MM.1S (cell line): ENCODE results near the gene EIF6.

Source experiments
- DNase-seq: peaks from one replicate; pipeline ENCODE4 v3.0.0-alpha.2; 2015
- H2AFZ ChIP-seq: fragments of 300-600 bp; sonication (generic); 2 replicates; pipeline ENCODE4 v1.6.0; 2016; ENCODE audit warnings: antibody characterized with exemption, low read length
- H3F3A ChIP-seq: fragments of 300-600 bp; sonication (generic); 2 replicates; pipeline ENCODE4 v1.6.1; 2016; ENCODE audit warnings: mild to moderate bottlenecking, antibody characterized with exemption, low read length, moderate library complexity, mixed read lengths; ENCODE audit not compliant: insufficient read depth
- H3K27ac ChIP-seq: fragments of 300-600 bp; sonication (generic); 2 replicates; pipeline ENCODE4 v1.5.1; 2016; ENCODE audit warnings: mild to moderate bottlenecking, low read length
- H3K27me3 ChIP-seq: fragments of 300-600 bp; sonication (generic); replicated peaks from 2 replicates; pipeline ENCODE4 v1.6.0; 2016; ENCODE audit warnings: low read length; ENCODE audit not compliant: insufficient read depth
- H3K36me3 ChIP-seq: fragments of 300-600 bp; sonication (generic); replicated peaks from 2 replicates; pipeline ENCODE4 v1.6.1; 2016; ENCODE audit warnings: mild to moderate bottlenecking, low read length, mixed read lengths; ENCODE audit not compliant: insufficient read depth
- H3K4me1 ChIP-seq: fragments of 300-600 bp; sonication (generic); 2 replicates; pipeline ENCODE4 v1.6.1; 2016; ENCODE audit warnings: low read length, mixed read lengths
- H3K4me2 ChIP-seq: fragments of 300-600 bp; sonication (generic); 2 replicates; pipeline ENCODE4 v1.6.0; 2016; ENCODE audit warnings: low read depth, low read length
- H3K4me3 ChIP-seq: fragments of 300-600 bp; sonication (generic); 2 replicates; pipeline ENCODE4 v1.5.1; 2016; ENCODE audit warnings: low read length, mixed read lengths
- H3K79me2 ChIP-seq: fragments of 300-600 bp; sonication (generic); 2 replicates; pipeline ENCODE4 v1.6.1; 2016; ENCODE audit warnings: mixed run types, low read length, mixed read lengths
- H3K9ac ChIP-seq: fragments of 300-600 bp; sonication (generic); 2 replicates; pipeline ENCODE4 v1.6.1; 2016; ENCODE audit warnings: low read length, mixed read lengths
- H3K9me2 ChIP-seq: fragments of 300-600 bp; sonication (generic); replicated peaks from 2 replicates; pipeline ENCODE4 v1.6.1; 2016; ENCODE audit warnings: mild to moderate bottlenecking, low read length, mixed read lengths; ENCODE audit not compliant: insufficient read depth
- H3K9me3 ChIP-seq: fragments of 300-600 bp; sonication (generic); replicated peaks from 2 replicates; pipeline ENCODE4 v1.6.1; 2016; ENCODE audit warnings: mild to moderate bottlenecking, low read length, mixed read lengths; ENCODE audit not compliant: insufficient read depth
- H4K20me1 ChIP-seq: fragments of 300-600 bp; sonication (generic); 2 replicates; pipeline ENCODE4 v1.6.1; 2016; ENCODE audit warnings: mild to moderate bottlenecking, low read length, moderate library complexity, mixed read lengths; ENCODE audit not compliant: insufficient read depth
- EZH2 ChIP-seq: fragments of 300-600 bp; sonication (generic); optimal IDR thresholded peaks from 2 replicates; pipeline ENCODE3; 2017; ENCODE audit warnings: low read depth, mild to moderate bottlenecking, antibody characterized with exemption, low read length, mixed read lengths
- EZH2phosphoT487 ChIP-seq: fragments of 300-600 bp; sonication (generic); IDR thresholded peaks from 2 replicates; pipeline ENCODE4 v1.6.1; 2018; ENCODE audit warnings: antibody characterized with exemption, low read length
- TF ChIP-seq, protein P1 (sequence below): fragments of 300-600 bp; sonication (generic); IDR thresholded peaks from 2 replicates; pipeline ENCODE4 v1.5.1; 2016; ENCODE audit warnings: antibody characterized with exemption, low read length, mixed read lengths

Gene EIF6

DNA sequence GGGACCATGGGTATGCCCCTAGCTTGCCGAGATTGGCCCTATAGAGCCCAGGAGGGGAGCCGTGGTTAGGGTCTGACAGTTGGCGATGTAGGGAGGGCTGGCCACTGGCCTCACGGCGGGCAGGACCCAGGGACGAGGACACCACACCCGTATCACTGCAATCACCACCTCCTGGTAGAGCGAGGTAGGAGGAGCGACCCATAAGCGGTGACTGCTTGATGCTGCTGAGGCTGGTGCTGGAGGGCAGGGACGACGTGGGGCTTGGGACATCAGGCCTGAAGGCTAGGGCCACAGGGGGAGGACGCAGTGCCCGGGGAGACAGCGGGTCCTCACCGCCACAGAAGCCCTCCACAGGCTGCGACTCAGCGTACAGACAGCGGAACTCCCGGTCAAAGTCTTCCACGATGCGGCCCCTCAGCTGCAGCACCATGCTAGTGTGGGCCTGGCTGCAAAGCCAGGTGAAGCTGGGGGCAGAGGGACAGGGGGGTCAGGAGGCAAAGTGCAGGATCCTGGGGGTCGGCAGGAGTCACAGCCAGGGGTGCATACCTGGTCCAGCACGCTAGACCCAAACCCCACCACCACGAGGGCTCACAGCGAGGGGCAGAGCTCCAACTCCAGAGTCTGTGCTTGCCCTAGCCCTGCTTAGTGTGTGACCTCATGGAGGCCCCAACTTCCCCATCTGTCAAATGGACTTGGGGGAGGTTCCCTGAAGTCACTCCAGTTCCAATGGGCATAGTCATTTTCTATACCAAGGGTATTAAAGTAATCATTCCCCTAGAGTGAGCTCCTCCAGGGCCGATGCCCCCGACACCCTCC, 3.1 kb upstream of the EIF6 start:
- no peak overlapping the region for H2AFZ ChIP-seq
- no peaks in the 10 kb centered on the region for H3K36me3 ChIP-seq
- H3K4me3 ChIP-seq = no peak overlapping the region
- no peak for TF ChIP-seq EZH2phosphoT487
- no peak for TF ChIP-seq EZH2
- TF ChIP-seq, protein P1, sequence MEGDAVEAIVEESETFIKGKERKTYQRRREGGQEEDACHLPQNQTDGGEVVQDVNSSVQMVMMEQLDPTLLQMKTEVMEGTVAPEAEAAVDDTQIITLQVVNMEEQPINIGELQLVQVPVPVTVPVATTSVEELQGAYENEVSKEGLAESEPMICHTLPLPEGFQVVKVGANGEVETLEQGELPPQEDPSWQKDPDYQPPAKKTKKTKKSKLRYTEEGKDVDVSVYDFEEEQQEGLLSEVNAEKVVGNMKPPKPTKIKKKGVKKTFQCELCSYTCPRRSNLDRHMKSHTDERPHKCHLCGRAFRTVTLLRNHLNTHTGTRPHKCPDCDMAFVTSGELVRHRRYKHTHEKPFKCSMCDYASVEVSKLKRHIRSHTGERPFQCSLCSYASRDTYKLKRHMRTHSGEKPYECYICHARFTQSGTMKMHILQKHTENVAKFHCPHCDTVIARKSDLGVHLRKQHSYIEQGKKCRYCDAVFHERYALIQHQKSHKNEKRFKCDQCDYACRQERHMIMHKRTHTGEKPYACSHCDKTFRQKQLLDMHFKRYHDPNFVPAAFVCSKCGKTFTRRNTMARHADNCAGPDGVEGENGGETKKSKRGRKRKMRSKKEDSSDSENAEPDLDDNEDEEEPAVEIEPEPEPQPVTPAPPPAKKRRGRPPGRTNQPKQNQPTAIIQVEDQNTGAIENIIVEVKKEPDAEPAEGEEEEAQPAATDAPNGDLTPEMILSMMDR = no peak
- H3K9ac ChIP-seq = no peak overlapping the region
- no peaks in the 10 kb centered on the region for H3K9me2 ChIP-seq
- no peak overlapping the region for H3K27ac ChIP-seq
- DNase-seq = no peak
- H3K4me1 ChIP-seq = peaks cover 5% of the 10 kb centered on the region; the same call in 1 of the 2 replicates
- no peaks in the 10 kb centered on the region for H3K9me3 ChIP-seq
- H3K4me2 ChIP-seq = no peak overlapping the region
- peaks cover 30% of the 10 kb centered on the region for H3K27me3 ChIP-seq
- no peaks in the 10 kb centered on the region for H3F3A ChIP-seq
- no peaks in the 10 kb centered on the region for H4K20me1 ChIP-seq
- H3K79me2 ChIP-seq = peaks cover 18% of the 10 kb centered on the region

- Histone ChIP-seq H3K4me3 (no peak overlapping the region), H3K9me3 (no peaks in the 10 kb centered on the region), H3K36me3 (no peaks in the 10 kb centered on the region), H2AFZ (no peak overlapping the region), H3K27me3 (peaks cover 24% of the 10 kb centered on the region), H3K9me2 (no peaks in the 10 kb centered on the region), H3K4me2 (no peak overlapping the region), H3K9ac (no peak overlapping the region), H4K20me1 (no peaks in the 10 kb centered on the region), H3K4me1 (peaks cover 5% of the 10 kb centered on the region; the same call in 1 of the 2 replicates), H3K27ac (no peak overlapping the region), H3K79me2 (peaks cover 25% of the 10 kb centered on the region), H3F3A (no peaks in the 10 kb centered on the region)
- TF ChIP-seq, protein P1 = no peak
- TF ChIP-seq EZH2 (no peak), EZH2phosphoT487 (no peak)
- DNase-seq = no peak
Observed at GRCh38 chr20:35286899-35287508, 2.4 kb upstream of the EIF6 start.

GRCh38 chr20:35286077-35286898, 1.7 kb upstream of the EIF6 start:
- H3K4me1 ChIP-seq = peaks cover 5% of the 10 kb centered on the region; the same call in 1 of the 2 replicates
- H3K9me3 ChIP-seq = no peaks in the 10 kb centered on the region
- H3K4me3 ChIP-seq = no peak overlapping the region
- H3K27me3 ChIP-seq = peaks cover 19% of the 10 kb centered on the region
- no peak overlapping the region for H2AFZ ChIP-seq
- peaks cover 28% of the 10 kb centered on the region for H3K79me2 ChIP-seq
- TF ChIP-seq EZH2 (no peak), EZH2phosphoT487 (no peak)
- TF ChIP-seq, protein P1 = no peak
- no peaks in the 10 kb centered on the region for H3K9me2 ChIP-seq
- no peak overlapping the region for H3K9ac ChIP-seq
- no peaks in the 10 kb centered on the region for H4K20me1 ChIP-seq
- H3K36me3 ChIP-seq = no peaks in the 10 kb centered on the region
- H3F3A ChIP-seq = no peaks in the 10 kb centered on the region
- no peak overlapping the region for H3K4me2 ChIP-seq
- no peak overlapping the region for H3K27ac ChIP-seq
- DNase-seq = no peak
